ENCODE measurements around the gene SLC4A5.

SLC4A5 gene

GRCh38 chr2:74317701-74318100 lies 25.5 kb downstream of the SLC4A5 start:
- DNase-seq (ENCODE audit: extremely low read depth in 1 of 2, low read depth in 1 of 2), result no peak

GRCh38 chr2:74316627-74317295 lies 26.5 kb downstream of the SLC4A5 start:
- DNase-seq (ENCODE audit: extremely low read depth in 1 of 2, low read depth in 1 of 2), result no peak

GRCh38 chr2:74314107-74314506 lies 29.1 kb downstream of the SLC4A5 start:
- no peak for DNase-seq (ENCODE audit: extremely low read depth in 1 of 2, low read depth in 1 of 2)

- no peak for DNase-seq (ENCODE audit: extremely low read depth in 1 of 2, low read depth in 1 of 2)
Observed at GRCh38 chr2:74313497-74313896, 29.7 kb downstream of the SLC4A5 start.

- DNase-seq (ENCODE audit: extremely low read depth in 1 of 2, low read depth in 1 of 2), result no peak
Observed at GRCh38 chr2:74312913-74313312, 30.3 kb downstream of the SLC4A5 start.

GRCh38 chr2:74307720-74308119 lies 35.5 kb downstream of the SLC4A5 start:
- DNase-seq (ENCODE audit: extremely low read depth in 1 of 2, low read depth in 1 of 2), result no peak

GRCh38 chr2:74304332-74305148 lies 38.7 kb downstream of the SLC4A5 start:
- no peak for DNase-seq (ENCODE audit: extremely low read depth in 1 of 2, low read depth in 1 of 2)

- DNase-seq (ENCODE audit: extremely low read depth in 1 of 2, low read depth in 1 of 2), result no peak
Observed at GRCh38 chr2:74302865-74303264, 40.4 kb downstream of the SLC4A5 start.

GRCh38 chr2:74301262-74301661 lies 42.0 kb downstream of the SLC4A5 start:
- DNase-seq (ENCODE audit: extremely low read depth in 1 of 2, low read depth in 1 of 2), result no peak

GRCh38 chr2:74300506-74300905 lies 42.7 kb downstream of the SLC4A5 start:
- no peak for DNase-seq (ENCODE audit: extremely low read depth in 1 of 2, low read depth in 1 of 2)

GRCh38 chr2:74297950-74298349 lies 45.3 kb downstream of the SLC4A5 start:
- DNase-seq (ENCODE audit: extremely low read depth in 1 of 2, low read depth in 1 of 2), result no peak

GRCh38 chr2:74297391-74297790 lies 45.8 kb downstream of the SLC4A5 start:
- DNase-seq (ENCODE audit: extremely low read depth in 1 of 2, low read depth in 1 of 2), result no peak

- no peak for DNase-seq (ENCODE audit: extremely low read depth in 1 of 2, low read depth in 1 of 2)
Observed at GRCh38 chr2:74293191-74293991, 49.8 kb downstream of the SLC4A5 start.

GRCh38 chr2:74292751-74293150 lies 50.5 kb downstream of the SLC4A5 start:
- no peak for DNase-seq (ENCODE audit: extremely low read depth in 1 of 2, low read depth in 1 of 2)

GRCh38 chr2:74291886-74292621 lies 51.2 kb downstream of the SLC4A5 start:
- no peak for DNase-seq (ENCODE audit: extremely low read depth in 1 of 2, low read depth in 1 of 2)

- DNase-seq (ENCODE audit: extremely low read depth in 1 of 2, low read depth in 1 of 2), result no peak
Observed at GRCh38 chr2:74291218-74291544, 52.0 kb downstream of the SLC4A5 start.

- no peak for DNase-seq (ENCODE audit: extremely low read depth in 1 of 2, low read depth in 1 of 2)
Observed at GRCh38 chr2:74290466-74291217, 52.6 kb downstream of the SLC4A5 start.

- DNase-seq (ENCODE audit: extremely low read depth in 1 of 2, low read depth in 1 of 2), result no peak
Observed at GRCh38 chr2:74290066-74290465, 53.1 kb downstream of the SLC4A5 start.

- DNase-seq (ENCODE audit: extremely low read depth in 1 of 2, low read depth in 1 of 2), result peak in 1 of 2 donors; percentile 11
Observed at GRCh38 chr2:74286725-74287124, 56.5 kb downstream of the SLC4A5 start.

All from stimulated activated CD8-positive, alpha-beta memory T cell treated with anti-CD3 and anti-CD28 coated beads, Interleukin-7, amount 100 ng/mL, for 48 hours (primary cell).